ENCODE data around the gene UBQLN4.

- TF ChIP-seq POLR2AphosphoS5 (IDR thresholded peaks at IDR 0.05) (no peak), CTCF (IDR thresholded peaks at IDR 0.05) (no peak)
These were observed 1.9 kb upstream of the UBQLN4 start for GRCh38 chr1:156055281-156056048.

Data from breast epithelium (tissue), 3 donors.